ENCODE data around the gene SLC6A1.
A peak's percentile ranks its signal among the peaks of the same experiment; 100 is the strongest.
"Not testable (repeated sequence)": the region's sequence is repeated elsewhere in the genome, so short reads cannot be mapped to it uniquely, and the experiment has no call there.

SLC6A1 gene

DNA sequence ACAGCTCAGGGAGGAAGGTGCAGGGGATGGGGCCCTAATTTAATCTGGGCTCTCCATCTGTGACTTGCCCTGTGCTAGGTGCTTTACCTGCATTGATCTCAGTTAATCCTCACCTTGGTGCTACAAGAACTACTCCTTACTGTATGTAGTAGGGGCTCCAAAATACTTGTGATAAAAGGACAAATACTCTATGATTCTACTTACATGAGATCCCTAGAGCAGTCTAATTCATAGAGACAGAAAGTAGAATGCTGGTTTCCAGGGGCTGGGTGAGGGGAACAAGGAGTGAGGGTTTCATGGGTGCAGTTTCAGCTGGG lies 67.2 kb downstream of the SLC6A1 start:
- DNase-seq (ENCODE audit: low spot score), result no peak

- peak; percentile 7 for DNase-seq (ENCODE audit: low spot score)
Measured at GRCh38 chr3:11060500-11061251, 68.1 kb downstream of the SLC6A1 start.

GRCh38 chr3:11061268-11061871 lies 68.8 kb downstream of the SLC6A1 start:
- not testable (repeated sequence) for DNase-seq (ENCODE audit: low spot score)

DNA sequence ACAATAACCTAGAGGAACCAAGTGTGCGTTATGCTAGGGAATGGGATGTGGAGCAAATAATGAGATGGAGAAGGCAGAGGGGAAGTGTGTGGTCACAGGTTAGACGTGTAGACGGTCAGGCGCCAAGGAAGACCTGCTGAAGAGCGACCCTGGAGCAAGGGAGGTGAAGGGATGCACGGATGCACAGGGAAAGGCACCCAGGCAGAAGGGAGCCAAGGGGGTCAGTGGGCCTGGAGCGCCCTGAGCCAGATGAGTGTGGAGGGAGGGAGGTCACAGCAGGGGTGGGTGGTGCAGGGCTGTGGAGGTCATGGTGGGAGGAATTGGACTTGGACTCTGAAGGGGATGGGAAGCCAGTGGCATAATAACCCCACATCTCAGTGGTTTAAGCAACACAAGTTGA lies 70.2 kb downstream of the SLC6A1 start:
- no peak for DNase-seq (ENCODE audit: low spot score)

GRCh38 chr3:11071096-11071755 lies 78.7 kb downstream of the SLC6A1 start:
- DNase-seq (ENCODE audit: low spot score), result no peak

DNA sequence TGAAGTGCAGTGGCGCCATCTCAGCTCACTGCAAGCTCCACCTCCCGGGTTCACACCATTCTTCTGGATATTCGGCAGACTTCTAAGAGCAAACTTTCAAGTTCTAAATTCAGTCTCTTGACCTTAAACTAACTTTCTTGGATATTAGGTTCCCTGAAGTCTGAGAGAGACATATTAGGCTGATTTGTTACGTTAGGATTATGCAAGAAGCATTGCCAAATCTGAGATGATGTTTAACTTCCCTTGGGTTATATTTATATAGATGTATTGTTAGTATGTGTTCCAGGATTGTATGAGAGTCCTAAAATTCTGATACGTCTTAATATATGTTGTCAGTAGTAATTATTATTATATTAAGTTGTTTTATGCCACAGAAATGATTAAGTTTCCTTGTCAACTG lies 80.1 kb downstream of the SLC6A1 start:
- no peak for DNase-seq (ENCODE audit: low spot score)

GRCh38 chr3:11074011-11074410 lies 81.5 kb downstream of the SLC6A1 start:
- no peak for DNase-seq (ENCODE audit: low spot score)

DNA sequence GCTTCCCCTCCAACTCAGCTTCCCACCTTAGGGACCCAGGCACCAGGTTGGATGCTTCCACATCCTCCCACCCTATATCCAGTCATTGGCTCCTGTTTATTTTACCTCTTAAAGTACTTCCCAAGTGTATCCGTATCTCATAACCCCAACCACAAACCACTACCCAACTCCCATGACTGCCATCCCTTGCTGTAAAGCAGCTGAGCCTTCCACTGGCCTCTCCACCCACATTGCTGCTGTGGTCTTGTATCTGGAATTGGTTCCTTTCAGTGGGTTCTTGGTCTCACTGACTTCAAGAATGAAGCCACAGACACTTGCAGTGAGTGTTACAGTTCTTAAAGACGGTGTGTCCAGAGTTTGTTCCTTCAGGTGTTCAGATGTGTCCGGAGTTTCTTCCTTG lies 81.9 kb downstream of the SLC6A1 start:
- DNase-seq (ENCODE audit: low spot score), result no peak

- not testable (repeated sequence) for DNase-seq (ENCODE audit: low spot score)
Measured at GRCh38 chr3:11075122-11075521, 82.6 kb downstream of the SLC6A1 start.

GRCh38 chr3:11076711-11077110 lies 84.2 kb downstream of the SLC6A1 start:
- no peak for DNase-seq (ENCODE audit: low spot score)

DNA sequence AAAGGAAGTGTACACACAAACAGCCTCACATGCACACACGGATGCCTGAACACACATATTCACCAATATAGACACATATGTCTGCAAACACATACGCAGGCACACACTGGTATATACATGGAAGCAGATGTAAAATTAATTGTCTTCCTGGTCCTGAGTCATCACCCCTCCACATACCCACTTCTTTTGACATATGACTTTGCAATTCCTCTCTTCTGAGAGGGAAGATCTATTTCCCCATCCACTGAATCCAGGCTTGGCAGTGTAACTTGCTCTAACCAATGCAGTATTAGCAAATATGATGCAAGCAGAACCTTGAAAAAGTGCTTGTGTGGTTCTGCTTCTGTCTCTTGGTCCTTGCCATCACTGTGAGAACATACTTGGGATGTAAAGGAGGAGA lies 84.9 kb downstream of the SLC6A1 start:
- no peak for DNase-seq (ENCODE audit: low spot score)

DNA sequence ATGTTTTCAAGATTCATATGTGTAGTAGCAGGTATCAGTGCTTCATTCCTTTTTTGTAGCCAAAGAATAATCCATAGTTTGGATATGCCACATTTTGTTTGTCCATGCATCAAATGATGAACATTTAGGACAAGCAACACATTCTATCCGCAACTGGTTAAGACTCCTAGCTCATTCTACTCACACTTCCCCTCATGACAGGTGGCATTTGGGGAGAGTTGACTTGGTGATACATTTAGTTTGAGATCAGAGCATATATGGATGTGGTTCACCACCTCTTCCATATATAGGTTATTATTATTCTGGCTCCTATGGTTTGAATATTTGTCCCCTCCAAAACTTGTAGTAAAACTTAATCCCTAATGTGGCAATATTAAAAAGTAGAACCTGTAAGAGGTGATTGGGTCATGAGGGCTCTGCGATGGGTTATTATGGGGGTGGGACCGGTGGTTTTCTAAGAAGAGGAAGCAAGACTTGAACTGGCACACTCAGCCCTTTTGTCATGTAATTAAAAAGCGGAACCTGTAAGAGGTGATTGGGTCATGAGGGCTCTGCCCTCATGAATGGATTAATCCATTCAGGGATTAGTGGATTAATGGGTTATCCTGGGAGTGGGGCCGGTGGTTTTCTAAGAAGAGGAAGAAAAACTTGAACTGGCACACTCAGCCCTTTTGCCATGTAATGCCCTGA lies 86.4 kb downstream of the SLC6A1 start:
- no peak for DNase-seq (ENCODE audit: low spot score)

DNA sequence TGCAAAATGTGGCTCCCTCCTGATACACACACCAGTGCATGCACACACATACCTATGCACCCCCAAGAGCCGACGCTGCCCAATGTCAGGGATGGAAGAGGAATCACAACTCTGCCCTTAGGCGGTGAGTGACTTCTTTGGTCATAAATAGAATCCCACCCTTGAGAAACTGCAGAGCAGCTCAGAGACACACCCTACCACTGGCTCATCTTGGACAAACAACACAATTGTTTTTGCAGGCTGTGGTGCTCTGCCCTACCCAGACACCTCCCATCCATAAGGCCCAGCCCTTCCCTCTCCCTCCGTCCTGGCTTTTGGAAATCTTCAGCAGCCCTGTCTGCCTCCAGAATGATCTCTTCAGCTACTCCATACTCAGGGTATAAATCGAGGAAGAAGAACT lies 87.9 kb downstream of the SLC6A1 start:
- no peak for DNase-seq (ENCODE audit: low spot score)

- no peak for DNase-seq (ENCODE audit: low spot score)
Measured at GRCh38 chr3:11084098-11084497, 91.5 kb downstream of the SLC6A1 start.

DNA sequence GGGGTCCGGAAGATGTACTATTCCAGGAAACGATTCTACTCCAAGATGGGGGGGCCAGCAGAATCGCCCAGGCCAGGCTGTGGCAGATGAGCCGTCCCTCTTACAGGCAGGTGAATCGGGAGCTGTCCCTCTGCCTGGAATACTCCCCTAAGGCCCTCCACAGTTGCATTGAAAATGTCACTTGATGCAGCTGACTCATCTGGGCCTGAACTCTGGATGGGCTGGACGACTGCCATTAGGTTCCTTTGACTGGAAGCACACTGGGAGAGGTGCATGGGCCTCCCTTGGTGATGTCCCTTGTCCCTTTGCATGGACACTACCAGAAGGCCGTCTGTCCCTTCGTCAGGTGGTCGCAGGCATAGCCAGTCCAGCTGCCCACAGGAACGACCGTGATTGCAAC lies 92.1 kb downstream of the SLC6A1 start:
- DNase-seq (ENCODE audit: low spot score), result no peak

GRCh38 chr3:11085093-11085840 lies 92.7 kb downstream of the SLC6A1 start:
- DNase-seq (ENCODE audit: low spot score), result no peak

DNA sequence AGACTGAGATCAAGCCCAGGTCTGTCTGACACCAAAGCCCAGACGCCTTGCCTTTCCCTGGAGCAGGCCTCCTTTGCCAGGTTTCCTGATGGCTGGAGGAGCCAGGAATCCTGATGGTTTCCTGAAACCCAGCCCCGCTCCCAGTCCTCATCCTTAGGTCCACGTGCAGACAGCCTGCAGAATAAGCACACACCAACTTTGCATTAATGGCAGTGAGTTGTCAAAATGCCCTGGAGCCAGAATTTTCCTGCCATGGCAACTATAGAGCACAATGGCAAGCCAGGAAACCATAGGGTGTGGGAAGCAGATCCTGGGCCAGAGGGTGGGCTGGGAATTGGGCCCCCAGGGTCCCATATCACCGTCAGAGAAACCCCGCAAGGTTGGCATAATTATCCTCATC lies 94.3 kb downstream of the SLC6A1 start:
- DNase-seq (ENCODE audit: low spot score), result no peak

DNA sequence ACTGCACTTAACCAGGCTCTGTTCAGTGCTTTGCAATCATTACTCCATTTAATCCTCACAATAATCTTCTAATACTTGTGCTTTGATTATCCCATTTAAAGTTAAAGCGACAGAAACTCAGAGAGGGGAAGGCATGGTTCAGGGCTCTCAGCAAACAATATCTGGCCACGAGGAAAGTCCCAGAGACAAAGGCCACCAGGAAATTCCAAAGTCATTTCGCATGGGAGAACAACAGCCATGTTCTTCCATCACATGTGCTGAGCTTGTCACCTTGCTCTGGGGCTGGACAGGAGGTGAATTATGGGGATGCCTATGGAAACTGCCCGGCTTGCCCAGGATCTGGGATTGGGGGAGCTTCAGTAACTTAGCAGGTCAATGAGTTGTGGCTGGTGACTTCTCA lies 95.5 kb downstream of the SLC6A1 start:
- no peak for DNase-seq (ENCODE audit: low spot score)

- DNase-seq (ENCODE audit: low spot score), result no peak
Measured at GRCh38 chr3:11088831-11089230, 96.3 kb downstream of the SLC6A1 start.

Measured in CD4-positive, alpha-beta T cell treated with Interleukin-6 at 100 ng/mL for 8 hours (primary cell).